SK-N-SH (cell line): Measurements from ENCODE around the gene RHBDF2. TPM values are rescaled to one million over a fixed set of nuclear protein-coding genes. Genes with fewer than 3 reads are reported as not detected.
"Not testable (repeated sequence)": the region's sequence is repeated elsewhere in the genome, so short reads cannot be mapped to it uniquely, and the experiment has no call there.

ENCODE experiments used
- CTCF ChIA-PET: fragments of 300-600, 350-600 bp; formaldehyde crosslinking; extraction: SDS; loops from one replicate; lab custom pipeline; 2021; lab: Yijun Ruan, JAX
- POLR2A ChIA-PET: fragments of 350-600 bp; sonication (Branson Sonifier 250); formaldehyde crosslinking; extraction: SDS; loops from one replicate; lab custom pipeline; 2020; ENCODE audit warnings: antibody characterized with exemption, inconsistent platforms; lab: Yijun Ruan, JAX
- DNase-seq: peaks from one replicate; pipeline ENCODE4 v3.0.0; 2012
- H2AFZ ChIP-seq: fragments of 200-600 bp; sonication (generic); 2 replicates; pipeline ENCODE4 v1.8.1; 2016; ENCODE audit warnings: antibody characterized with exemption, mild to moderate bottlenecking, low read depth
- H3F3A ChIP-seq: fragments of 200-600 bp; sonication (generic); replicated peaks from 2 replicates; pipeline ENCODE3; 2016; ENCODE audit warnings: antibody characterized with exemption, mild to moderate bottlenecking; ENCODE audit not compliant: insufficient read depth
- H3K27ac ChIP-seq, 2 experiments: fragments of 200-500 bp in 1 of 2; fragments of 200-600 bp in 1 of 2; sonication (Bioruptor generic) in 1 of 2; sonication (generic), shearing (Covaris generic) in 1 of 2; 2 replicates each; pipeline versions ENCODE4 v1.5.1 to v1.6.1; 2014 to 2016; ENCODE audit warnings: low read depth in 2 of 2, inconsistent platforms in 1 of 2, low read length in 1 of 2, mild to moderate bottlenecking in 1 of 2, mixed read lengths in 1 of 2
- H3K27me3 ChIP-seq: fragments of 200-600 bp; sonication (generic), shearing (Covaris generic); 2 replicates; pipeline ENCODE4 v1.6.1; 2016; ENCODE audit warnings: mixed run types; ENCODE audit not compliant: insufficient read depth
- H3K36me3 ChIP-seq, 2 experiments: fragments of 200-500 bp in 1 of 2; fragments of 200-600 bp in 1 of 2; sonication (Bioruptor generic) in 1 of 2; sonication (generic) in 1 of 2; replicated peaks in 1 of 2; 2 replicates each; pipeline versions ENCODE3 to v1.5.1; 2014 to 2016; ENCODE audit warnings: low read length in 1 of 2, mild to moderate bottlenecking in 1 of 2; ENCODE audit not compliant: insufficient read depth in 2 of 2, control insufficient read depth in 1 of 2
- H3K4me1 ChIP-seq, 2 experiments: fragments of 200-500 bp in 1 of 2; fragments of 200-600 bp in 1 of 2; sonication (Bioruptor generic) in 1 of 2; sonication (generic), shearing (Covaris generic) in 1 of 2; 2 replicates each; pipeline versions ENCODE4 v1.5.1 to v1.6.1; 2014 to 2016; ENCODE audit warnings: low read depth in 1 of 2, low read length in 1 of 2, mixed run types in 1 of 2; ENCODE audit not compliant: insufficient read depth in 2 of 2, control insufficient read depth in 1 of 2
- H3K4me2 ChIP-seq: fragments of 200-600 bp; sonication (generic), shearing (Covaris generic); 2 replicates; pipeline ENCODE4 v1.6.1; 2017; ENCODE audit warnings: mixed run types
- H3K4me3 ChIP-seq, 2 experiments: fragments of 200-500 bp in 1 of 2; fragments of 200-600 bp in 1 of 2; sonication (Bioruptor generic) in 1 of 2; sonication (generic), shearing (Covaris generic) in 1 of 2; 2 replicates each; pipeline versions ENCODE4 v1.5.1 to v1.8.1; 2014 to 2016; ENCODE audit warnings: low read depth in 2 of 2, inconsistent platforms in 1 of 2, low read length in 1 of 2, mild to moderate bottlenecking in 1 of 2, mixed read lengths in 1 of 2, moderate library complexity in 1 of 2
- H3K79me2 ChIP-seq: fragments of 200-600 bp; sonication (generic); 2 replicates; pipeline ENCODE4 v1.8.1; 2017; ENCODE audit warnings: mild to moderate bottlenecking; ENCODE audit not compliant: insufficient read depth
- H3K9ac ChIP-seq: fragments of 200-600 bp; sonication (generic); 2 replicates; pipeline ENCODE4 v1.6.1; 2017; ENCODE audit warnings: mixed run types
- H3K9me2 ChIP-seq: fragments of 200-600 bp; sonication (generic); 2 replicates; pipeline ENCODE4 v1.6.1; 2017; ENCODE audit warnings: mixed run types
- H3K9me3 ChIP-seq: fragments of 200-600 bp; sonication (generic); 2 replicates; pipeline ENCODE4 v1.6.1; 2017; ENCODE audit warnings: mixed run types, mild to moderate bottlenecking, moderate library complexity
- H4K20me1 ChIP-seq: fragments of 200-600 bp; sonication (generic); 2 replicates; pipeline ENCODE4 v1.6.1; 2017; ENCODE audit warnings: mild to moderate bottlenecking, mixed run types; ENCODE audit not compliant: insufficient read depth
- MXI1 ChIP-seq: IDR thresholded peaks from 2 replicates; pipeline ENCODE4 v1.6.1; 2012; ENCODE audit warnings: mild to moderate bottlenecking, low read depth, low read length, improper control_type of control experiment
- TCF12 ChIP-seq: IDR thresholded peaks from 2 replicates; pipeline ENCODE4 v1.4.0; 2012
- WGBS: methylation state at CpG from one replicate; pipeline ENCODE4 v1.1.6; 2017; ENCODE audit warnings: low lambda C conversion rate; 5-methylcytosine and 5-hydroxymethylcytosine counted together
- polyA plus RNA-seq, 3 experiments: library from polyadenylated mRNA; depleted of rRNA; stranded (reverse); fragments of >200 nt; gene quantifications; 2 replicates each; pipeline ENCODE4 v1.2.3, GENCODE V29; 2012

The RHBDF2 gene
- polyA plus RNA-seq, 1 of the 3 experiments (the other 2 are of a cell fraction): 16.1 TPM

DNA sequence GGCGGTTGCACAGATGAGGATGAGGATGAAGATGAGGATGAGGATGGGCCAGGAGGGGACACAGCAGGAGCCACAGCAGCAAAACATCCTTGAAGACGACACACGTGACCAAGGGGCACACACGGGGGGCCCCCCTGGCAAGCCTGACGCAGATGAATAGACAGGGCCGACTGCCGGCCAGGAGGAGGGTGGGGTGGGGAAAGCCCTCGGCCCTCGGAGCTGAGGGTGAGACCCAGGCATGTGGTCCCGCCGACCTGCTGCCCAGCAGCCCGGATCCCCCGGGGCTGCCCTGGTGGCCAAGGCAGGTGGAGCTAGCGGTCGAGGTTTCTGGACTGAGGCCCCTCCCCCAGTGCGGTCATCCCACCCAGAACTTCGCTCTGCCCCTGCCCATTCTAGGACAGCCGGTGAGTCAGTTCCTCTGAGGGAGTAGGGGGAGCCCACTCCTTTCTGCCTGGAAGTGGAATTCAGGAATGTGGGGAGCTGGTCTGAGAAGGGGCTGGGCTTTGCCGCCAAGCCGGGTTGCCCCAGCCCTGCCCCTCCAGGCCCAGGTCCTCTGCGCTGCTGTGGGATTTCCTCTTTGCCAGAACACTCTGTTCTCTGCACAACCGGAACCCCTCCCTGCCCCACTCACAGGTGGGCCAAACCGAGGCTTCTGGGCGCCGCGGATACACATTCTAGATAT, 26.3 kb upstream of the RHBDF2 start:
- no peak for TF ChIP-seq MXI1
- peak; percentile 14; the same call in 1 of the 2 replicates for TF ChIP-seq TCF12
- POLR2A ChIA-PET: interaction anchor here (0.9 to 11.2 kb wide), 4 partner anchors 8 to 24 kb away, joined by 4 to 245 read pairs (median 6); partner anchors contain the start of gene PRCD
- no peaks in the 10 kb centered on the region for H4K20me1 ChIP-seq
- peaks cover 19% of the 10 kb centered on the region for H3F3A ChIP-seq
- H3K27me3 ChIP-seq: no peaks in the 10 kb centered on the region
- H3K4me3 ChIP-seq: no peak overlapping the region
- H3K4me1 ChIP-seq: peaks cover 13 to 66% of the 10 kb centered on the region in 2 experiments; a peak in 3 of 4 replicates
- peak; percentile 71 for DNase-seq
- H3K36me3 ChIP-seq: no peaks in the 10 kb centered on the region
- no peaks in the 10 kb centered on the region for H3K9me2 ChIP-seq
- WGBS: 60% methylated on average over 25 of the region's 26 CpGs
- no peaks in the 10 kb centered on the region for H3K9me3 ChIP-seq
- peak overlapping the region in 1 of 2 experiments; percentile 89; a peak in 2 of 4 replicates for H3K27ac ChIP-seq
- no peak overlapping the region for H2AFZ ChIP-seq
- CTCF ChIA-PET: interaction anchor here (0.6 to 12.4 kb wide), 16 partner anchors 7 to 419 kb away, joined by 3 to 309 read pairs (median 8); partner anchors contain the start of genes AANAT, CYGB and PRCD
- H3K9ac ChIP-seq: no peak overlapping the region
- no peak overlapping the region for H3K4me2 ChIP-seq
- H3K79me2 ChIP-seq: no peaks in the 10 kb centered on the region

DNA sequence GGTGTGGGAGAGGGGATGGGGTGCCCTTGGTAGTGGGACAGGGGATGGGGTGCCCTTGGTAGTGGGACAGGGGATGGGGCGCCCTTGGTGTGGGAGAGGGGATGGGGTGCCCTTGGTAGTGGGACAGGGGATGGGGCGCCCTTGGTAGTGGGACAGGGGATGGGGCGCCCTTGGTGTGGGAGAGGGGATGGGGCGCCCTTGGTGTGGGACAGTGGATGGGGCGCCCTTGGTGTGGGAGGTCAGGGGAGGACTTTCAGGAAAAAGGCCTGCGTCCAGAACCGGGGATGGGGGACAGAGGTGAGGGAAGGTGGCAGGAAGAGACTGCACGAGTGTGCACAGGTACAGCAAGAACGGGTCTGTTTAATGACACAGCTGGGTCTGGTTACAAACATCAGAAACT, 25.8 kb upstream of the RHBDF2 start:
- DNase-seq: peak; percentile 32
- H3K4me1 ChIP-seq: peaks cover 13 to 63% of the 10 kb centered on the region in 2 experiments; a peak in 3 of 4 replicates
- not testable (repeated sequence) for H3K9ac ChIP-seq, H3K36me3 ChIP-seq, H3K9me3 ChIP-seq, H3K4me2 ChIP-seq, H3K27me3 ChIP-seq, H3K4me3 ChIP-seq, H2AFZ ChIP-seq, H4K20me1 ChIP-seq, H3K79me2 ChIP-seq, H3K9me2 ChIP-seq
- H3K27ac ChIP-seq: peak overlapping the region in 1 of 2 experiments; percentile 89; a peak in 1 of 4 replicates
- ChIA-PET POLR2A (interaction anchor here (0.9 to 11.2 kb wide), 3 partner anchors 13 to 24 kb away, joined by 4 to 245 read pairs (median 9); partner anchors contain the start of gene PRCD), CTCF (interaction anchor here (1.6 to 12.4 kb wide), 5 partner anchors 15 to 97 kb away, joined by 7 to 309 read pairs (median 25); partner anchors contain the start of genes CYGB and PRCD)
- peaks cover 19% of the 10 kb centered on the region for H3F3A ChIP-seq
- 89% methylated on average over 9 of the region's 9 CpGs for WGBS

DNA sequence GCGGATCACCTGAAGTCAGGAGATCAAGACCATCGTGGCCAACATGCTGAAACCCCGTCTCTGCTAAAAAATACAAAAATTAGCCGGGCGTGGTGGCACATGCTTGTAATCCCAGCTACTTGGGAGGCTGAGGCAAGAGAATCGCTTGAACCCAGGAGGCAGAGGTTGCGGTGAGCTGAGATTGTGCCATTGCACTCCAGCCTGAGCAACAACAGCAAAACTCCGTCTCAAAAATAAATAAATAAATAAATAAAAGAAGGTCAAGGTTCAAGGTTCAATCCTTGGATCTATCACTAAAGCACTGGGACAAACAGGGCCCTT, 24.2 kb upstream of the RHBDF2 start:
- not testable (repeated sequence) for H3K27ac ChIP-seq, H3K9me3 ChIP-seq, H3K4me2 ChIP-seq, H3K27me3 ChIP-seq, H4K20me1 ChIP-seq, H3K36me3 ChIP-seq, H3K4me3 ChIP-seq, H3K79me2 ChIP-seq, H3K9me2 ChIP-seq, DNase-seq, H3K9ac ChIP-seq, H2AFZ ChIP-seq
- H3F3A ChIP-seq: peaks cover 19% of the 10 kb centered on the region
- CTCF ChIA-PET: interaction anchor here (1.0 to 22.2 kb wide), 9 partner anchors 14 to 1839 kb away, joined by 3 to 679 read pairs (median 8); partner anchors contain the start of genes CYGB and PRCD
- POLR2A ChIA-PET: interaction anchor here (0.9 to 3.8 kb wide), 4 partner anchors 15 to 32 kb away, joined by 3 to 69 read pairs (median 5); partner anchors contain the start of gene PRCD
- 83% methylated on average over 8 of the region's 8 CpGs for WGBS
- peaks cover 13 to 47% of the 10 kb centered on the region in 2 experiments; a peak in 3 of 4 replicates for H3K4me1 ChIP-seq
